ENCODE measurements around the gene NDUFB1.

The NDUFB1 gene

DNA sequence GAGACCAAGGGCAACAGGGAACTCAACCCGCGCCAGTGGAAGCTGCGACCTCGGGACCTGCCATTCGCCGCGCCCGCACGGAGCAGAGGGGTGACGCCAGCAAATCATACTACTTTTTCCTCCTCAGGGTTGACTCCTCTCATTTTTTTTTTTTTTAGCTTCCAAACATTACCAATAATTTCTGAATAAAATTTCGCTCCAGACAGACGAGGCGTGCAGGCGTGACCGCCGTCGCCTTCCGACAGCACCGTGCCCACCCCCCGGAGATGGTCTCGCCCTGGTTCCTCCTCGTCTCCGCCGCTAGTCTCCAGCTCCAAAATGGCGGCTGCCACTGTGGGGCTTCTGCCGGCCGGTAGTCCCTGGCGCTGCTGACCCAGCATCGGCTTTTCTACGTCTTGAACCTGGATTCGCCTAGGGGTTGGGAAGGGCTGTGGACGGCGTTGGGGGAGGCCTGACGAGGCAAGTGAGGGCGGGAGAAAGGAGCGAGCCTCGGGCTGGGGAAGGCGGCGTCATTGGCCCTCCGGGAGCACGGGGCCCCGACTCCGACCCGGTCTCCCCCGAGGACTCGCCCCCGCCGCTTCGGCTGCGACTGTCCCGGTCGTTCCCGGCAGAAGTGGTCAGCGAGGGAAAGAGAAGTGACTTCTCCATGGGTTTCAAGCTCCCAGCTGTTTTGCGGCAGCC, at the start of gene NDUFB1, which contains the start of gene CPSF2:
NDUFB1 (minus strand) TSS at position 37 of the 681 bp plus-strand sequence. CDS start 4,069 bp downstream, outside the sequence.
CPSF2 (plus strand) TSS at position 300 of the 681 bp plus-strand sequence. CDS start 9,016 bp downstream, outside the sequence.
- DNase-seq (ENCODE audit: low read depth, low spot score) = no peak
- peak within 1 kb of the TSS; percentile 73 for H3K27ac ChIP-seq

DNA sequence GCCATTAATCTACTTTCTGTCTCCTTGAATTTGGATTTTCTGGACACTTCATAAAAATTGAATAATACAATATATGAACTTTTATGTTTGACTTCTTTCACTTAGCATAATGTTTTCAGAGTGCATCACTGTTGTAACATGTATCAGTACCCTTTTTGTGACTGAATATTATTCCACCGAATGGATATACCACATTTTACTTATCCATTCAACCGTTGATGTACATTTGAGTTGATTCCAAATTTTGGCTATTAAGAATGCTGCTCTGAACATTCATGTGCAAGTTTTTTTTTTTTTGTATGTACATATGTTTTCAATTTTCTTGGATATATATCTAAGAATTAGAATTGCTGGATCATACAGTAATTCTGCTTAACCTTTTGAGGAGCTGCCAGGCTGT, 43.5 kb upstream of the NDUFB1 start:
- no peak for DNase-seq (ENCODE audit: low read depth, low spot score)
- no peak overlapping the region for H3K27ac ChIP-seq

DNA sequence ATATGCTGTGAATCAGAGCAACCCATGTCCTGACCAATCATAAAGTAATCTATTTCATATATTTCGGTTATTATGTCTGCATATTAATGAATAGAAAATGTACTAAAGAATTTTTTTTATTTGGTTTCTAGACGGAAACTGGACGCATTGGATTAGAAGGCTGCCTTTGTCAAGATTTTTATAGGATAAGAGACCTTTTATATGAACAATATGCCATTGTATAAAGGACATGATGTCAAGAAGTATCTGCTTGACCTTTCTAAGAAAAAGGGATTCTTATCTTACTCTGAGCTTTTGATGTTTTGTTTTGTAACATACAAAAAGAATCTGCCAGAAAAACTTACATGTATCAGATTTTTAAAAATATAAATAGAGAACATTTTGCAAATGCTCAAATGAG, 40.0 kb upstream of the NDUFB1 start:
- H3K27ac ChIP-seq = no peak overlapping the region
- no peak for DNase-seq (ENCODE audit: low read depth, low spot score)

DNA sequence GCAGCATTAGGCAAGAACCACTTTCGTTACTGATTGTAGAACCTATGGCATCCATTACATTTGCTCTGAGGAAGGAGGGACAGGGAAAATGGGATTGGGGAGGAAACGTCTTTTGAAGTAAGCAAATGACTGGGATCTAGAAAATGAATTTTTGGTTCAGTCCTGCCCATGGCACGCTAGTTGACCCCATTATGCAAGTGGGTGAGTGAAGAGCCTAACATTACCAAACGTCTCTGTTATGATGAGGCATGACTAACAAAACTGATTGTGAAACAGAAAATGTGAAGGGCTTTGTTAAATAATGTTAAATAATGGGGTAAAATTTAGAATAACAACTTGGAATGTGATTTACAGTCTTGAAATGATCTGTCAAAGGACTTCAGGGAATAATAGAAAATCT, 39.1 kb upstream of the NDUFB1 start:
- no peak overlapping the region for H3K27ac ChIP-seq
- DNase-seq (ENCODE audit: low read depth, low spot score) = no peak

DNA sequence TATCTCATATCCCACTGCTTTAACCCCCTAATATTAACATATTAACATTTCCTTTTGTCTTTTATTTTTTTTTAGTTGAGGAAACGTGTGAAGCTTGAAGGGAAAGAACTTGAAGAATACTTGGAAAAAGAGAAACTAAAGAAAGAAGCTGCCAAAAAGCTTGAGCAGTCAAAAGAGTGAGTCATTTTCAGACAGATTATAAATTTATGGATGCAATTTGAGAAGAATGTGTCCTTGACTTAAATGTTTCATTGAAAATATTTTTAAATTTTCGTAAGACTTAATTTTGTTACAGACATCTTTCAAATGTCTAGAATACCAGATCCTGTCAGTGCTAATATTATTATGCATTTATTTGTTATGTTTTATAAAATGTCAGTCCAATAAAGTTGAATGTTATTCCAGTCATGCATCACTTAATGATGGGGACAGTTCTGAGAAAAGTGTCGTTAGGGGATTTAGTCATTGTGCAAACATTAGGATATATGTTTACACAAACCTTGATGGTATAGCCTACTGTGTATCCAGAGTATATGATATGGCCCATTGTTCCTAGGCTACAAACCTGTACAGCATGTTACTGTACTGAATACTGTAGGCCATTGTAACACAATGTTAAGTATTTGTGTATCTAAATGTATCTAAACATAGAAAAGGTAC, 32.9 kb upstream of the NDUFB1 start:
- no peak overlapping the region for H3K27ac ChIP-seq
- DNase-seq (ENCODE audit: low read depth, low spot score) = no peak

DNA sequence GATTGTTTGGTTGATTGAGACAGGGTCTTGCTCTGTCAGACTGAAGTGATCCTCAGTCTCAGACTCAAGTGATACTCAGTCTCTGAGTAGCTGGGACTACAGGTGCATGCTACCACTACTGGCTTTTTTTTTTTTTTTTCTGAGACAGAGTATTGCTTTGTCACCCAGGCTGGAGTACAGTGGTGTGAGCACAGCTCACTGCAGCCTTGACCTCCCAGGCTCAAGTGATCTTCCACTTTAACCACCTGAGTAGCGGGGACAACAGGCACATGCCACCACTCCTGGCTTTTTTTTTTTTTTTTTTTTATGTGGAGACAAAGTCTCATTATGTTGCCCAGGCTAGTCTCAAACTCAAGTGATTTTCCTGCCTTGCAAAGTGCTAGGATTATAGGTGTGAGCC, 32.1 kb upstream of the NDUFB1 start:
- no peak for DNase-seq (ENCODE audit: low read depth, low spot score)
- H3K27ac ChIP-seq = no peak overlapping the region

DNA sequence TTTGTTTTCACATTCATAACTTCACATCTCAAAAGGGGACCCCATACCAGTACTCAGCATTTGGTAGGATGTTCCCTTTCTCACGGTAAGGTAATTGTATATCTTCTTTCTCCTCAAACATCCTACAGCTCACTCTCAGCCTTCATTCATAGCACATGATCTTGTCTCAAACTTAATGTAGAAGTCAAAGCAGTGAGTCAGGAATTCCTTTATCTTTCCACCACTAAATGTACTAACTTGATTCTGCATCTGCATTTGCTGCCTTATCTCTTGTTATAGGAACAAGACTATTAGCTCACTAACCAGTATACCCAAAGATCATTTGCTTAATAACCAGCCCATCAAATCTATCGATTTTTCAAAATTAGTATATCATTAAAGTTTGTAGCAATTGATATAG, 23.2 kb upstream of the NDUFB1 start:
- no peak overlapping the region for H3K27ac ChIP-seq
- no peak for DNase-seq (ENCODE audit: low read depth, low spot score)

DNA sequence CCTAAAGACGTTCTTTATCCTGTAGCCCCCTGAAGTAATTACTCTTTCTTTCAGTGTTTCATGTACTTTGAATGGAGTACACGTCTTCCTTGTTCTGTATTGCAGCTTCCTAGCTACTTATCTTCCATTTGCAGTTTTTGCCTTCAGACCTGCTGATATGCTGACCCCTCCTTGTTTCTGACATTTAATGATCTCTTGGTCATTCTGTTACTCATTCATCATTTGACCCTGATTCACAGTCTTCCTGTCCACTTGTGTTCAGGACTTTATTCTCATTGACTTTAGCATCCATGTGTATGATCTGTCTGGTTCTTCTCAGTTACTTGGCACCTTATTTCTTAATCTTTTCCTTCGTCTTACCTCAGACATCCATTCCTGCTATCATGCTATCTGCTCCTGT, 22.5 kb upstream of the NDUFB1 start:
- no peak for DNase-seq (ENCODE audit: low read depth, low spot score)
- H3K27ac ChIP-seq = no peak overlapping the region

DNA sequence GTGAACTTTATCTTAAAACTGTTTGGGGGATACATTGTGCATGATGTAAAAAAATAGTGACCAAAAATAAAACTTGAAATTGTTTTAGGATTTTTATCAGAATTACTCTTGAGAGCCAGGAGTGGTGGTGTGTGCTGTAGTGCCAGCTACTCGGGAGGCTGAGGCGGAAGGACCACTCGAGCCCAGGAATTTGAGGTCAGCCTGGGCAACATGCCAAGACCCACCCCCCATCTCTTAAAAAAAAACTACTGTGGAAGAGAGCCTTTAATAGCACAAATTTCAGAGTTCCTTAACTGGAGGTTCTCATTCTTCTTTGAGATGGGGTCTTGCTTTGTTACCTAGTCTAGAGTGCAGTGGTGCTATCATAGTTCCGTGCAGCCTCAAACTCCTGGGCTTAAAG, 21.8 kb upstream of the NDUFB1 start:
- DNase-seq (ENCODE audit: low read depth, low spot score) = no peak
- H3K27ac ChIP-seq = no peak overlapping the region

DNA sequence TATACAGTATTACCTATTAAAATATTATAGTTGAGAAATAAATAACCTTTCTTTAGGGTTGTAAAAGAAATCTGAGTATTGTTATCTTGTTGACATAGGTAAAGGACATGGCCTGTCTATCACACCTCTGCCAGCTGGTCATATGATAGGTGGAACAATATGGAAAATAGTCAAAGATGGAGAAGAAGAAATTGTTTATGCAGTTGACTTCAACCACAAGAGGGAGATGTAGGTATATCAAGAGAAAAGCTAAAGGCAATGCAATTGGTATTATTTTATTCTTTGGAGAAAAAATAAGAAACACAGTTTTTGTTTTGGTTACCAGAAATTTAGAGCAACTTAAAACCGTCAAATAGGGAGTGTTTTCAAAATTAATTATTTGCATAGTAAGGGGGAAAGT, 13.8 kb upstream of the NDUFB1 start:
- no peak overlapping the region for H3K27ac ChIP-seq
- DNase-seq (ENCODE audit: low read depth, low spot score) = no peak

DNA sequence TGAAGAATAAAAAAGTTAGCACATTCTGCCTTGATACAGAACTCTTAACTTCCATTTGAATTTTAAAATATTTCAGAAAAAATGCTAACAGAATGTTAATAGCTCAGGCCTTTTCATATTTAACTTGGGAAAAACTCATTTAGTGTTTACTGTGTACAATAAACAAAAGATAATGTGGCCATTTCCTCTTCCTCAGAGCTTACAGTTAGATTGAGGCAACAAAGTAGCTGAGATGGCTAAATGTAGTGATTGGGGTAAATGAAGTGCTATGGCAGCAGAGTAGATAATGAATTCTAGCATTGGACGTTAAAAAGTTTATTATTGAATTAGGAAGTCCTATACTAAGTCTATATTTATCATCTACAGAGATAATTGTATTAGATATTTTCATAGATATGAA, 12.9 kb upstream of the NDUFB1 start:
- no peak for DNase-seq (ENCODE audit: low read depth, low spot score)
- H3K27ac ChIP-seq = no peak overlapping the region

DNA sequence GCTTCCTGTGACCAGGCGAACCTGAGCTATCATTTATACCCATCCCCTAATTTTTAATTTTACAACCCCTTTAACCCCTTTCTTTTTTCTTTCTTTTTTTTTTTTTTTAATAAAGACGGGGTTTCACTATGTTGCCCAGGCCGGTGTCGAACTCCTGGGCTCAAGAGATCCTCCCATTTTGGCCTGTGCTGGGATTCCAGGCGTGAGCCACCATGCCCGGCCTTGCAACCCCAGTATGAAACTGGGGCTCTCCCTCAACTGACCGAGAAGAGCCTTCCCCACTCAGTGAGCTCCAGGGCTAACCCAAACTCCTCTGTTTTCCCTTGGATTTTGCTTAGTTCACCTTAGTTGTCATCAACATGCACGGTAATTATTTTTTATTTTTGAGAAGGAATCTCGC, 1.3 kb upstream of the NDUFB1 start:
- H3K27ac ChIP-seq = peak overlapping the region; percentile 73
- DNase-seq (ENCODE audit: low read depth, low spot score) = no peak

DNA sequence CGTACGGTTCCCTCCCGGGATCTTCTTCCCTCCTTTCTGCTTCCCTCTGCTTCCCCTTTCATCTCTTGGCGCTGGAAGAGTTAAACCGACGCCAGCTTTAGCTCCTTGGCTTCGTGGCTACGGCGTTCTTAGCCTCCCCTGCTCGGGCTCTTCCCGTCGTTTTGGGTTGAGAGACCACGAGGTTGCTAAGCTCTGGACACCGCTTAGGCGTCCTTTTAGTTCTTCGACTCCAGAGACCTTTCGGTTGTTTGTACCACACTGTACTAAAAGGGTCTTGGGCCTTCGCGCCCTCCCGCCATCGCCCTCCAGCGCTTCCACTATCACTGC, 808 bp upstream of the NDUFB1 start:
- no peak for DNase-seq (ENCODE audit: low read depth, low spot score)
- peak overlapping the region; percentile 73 for H3K27ac ChIP-seq

DNA sequence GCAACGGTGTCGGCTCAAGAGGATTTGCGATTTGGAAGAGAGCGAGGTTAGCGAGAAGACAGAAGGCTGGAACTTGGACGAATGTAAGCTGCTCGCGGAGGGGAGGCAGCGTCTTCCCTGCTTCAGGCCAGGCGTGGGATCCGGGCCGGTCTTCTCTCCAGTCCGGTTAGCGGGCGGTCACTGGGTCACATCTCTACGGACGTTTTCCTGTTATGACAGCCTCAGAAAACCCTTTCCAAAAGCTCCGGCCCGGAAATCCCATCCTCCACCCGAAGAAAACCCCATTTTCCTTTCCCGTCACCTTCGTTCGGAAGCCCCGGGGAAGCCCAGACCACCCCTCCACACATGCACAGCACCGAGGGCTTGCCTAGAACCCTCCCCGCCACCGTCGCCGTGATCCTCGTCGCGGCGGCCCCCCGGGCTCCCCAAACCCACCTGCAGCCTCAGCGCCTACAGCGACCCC, 268 bp downstream of the NDUFB1 start:
- DNase-seq (ENCODE audit: low read depth, low spot score) = no peak
- peak overlapping the region; percentile 73 for H3K27ac ChIP-seq

DNA sequence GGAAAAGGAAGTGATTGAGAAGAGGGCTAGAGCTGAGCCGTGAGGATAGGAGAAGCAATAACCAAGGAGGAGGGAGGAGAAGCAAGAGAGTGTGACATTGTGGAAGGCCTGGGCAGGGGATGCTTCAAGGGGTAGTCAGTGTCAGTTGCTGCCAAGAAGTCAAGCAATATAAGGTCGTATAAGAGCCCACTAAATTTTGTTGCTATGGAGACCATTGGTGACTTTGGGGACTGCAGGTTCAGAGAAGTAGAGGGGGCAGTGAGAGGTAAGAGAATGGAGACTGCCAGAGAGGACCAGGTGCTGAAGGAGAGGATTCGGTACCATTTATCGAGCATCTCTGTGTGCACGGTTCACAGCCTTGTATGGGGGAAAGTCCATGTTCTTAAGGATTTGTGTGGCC, 12.0 kb downstream of the NDUFB1 start:
- no peak for DNase-seq (ENCODE audit: low read depth, low spot score)
- no peak overlapping the region for H3K27ac ChIP-seq

DNA sequence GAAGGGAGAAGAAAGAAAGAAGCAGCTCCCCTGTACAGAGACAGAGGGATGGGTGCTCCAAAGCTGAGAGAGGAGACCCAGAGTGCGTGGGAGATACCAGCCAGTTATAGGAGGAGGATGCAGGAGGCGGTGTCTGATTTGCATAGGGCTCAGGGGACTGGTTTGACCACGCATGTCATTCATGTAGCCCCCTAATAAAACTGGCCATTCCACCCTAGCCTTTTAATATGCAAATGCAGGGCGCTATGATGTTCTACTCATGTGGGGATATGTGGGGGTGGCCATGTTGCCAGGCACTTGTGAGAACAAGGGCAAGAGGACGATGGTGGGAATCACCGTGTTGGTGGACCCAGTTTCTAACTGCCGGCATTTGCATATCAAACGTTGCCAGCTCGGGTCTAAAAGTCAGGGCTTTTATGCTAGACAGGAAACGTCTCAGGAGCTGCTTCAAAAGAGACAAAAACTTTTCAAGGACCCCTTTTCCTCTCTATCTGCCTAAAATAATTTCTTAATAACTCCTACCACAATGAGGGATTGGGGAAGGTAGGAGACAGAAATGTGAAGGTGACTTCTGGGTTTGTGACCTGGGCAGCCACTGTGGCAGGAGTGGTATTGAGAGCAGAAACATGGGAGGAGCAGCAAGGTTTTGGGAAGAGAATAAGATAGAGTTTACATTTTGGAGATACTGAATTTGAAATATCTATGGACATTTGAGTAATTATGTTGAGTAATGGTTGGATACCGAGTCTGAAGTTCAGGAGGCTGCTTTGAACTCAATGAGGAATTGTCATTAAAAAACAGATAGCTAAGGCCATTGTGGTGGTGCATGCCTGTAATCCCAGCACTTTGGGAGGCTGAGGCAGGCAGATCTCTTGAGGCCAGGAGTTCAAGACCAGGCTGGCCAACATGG, 12.9 kb downstream of the NDUFB1 start:
- H3K27ac ChIP-seq = no peak overlapping the region
- no peak for DNase-seq (ENCODE audit: low read depth, low spot score)

DNA sequence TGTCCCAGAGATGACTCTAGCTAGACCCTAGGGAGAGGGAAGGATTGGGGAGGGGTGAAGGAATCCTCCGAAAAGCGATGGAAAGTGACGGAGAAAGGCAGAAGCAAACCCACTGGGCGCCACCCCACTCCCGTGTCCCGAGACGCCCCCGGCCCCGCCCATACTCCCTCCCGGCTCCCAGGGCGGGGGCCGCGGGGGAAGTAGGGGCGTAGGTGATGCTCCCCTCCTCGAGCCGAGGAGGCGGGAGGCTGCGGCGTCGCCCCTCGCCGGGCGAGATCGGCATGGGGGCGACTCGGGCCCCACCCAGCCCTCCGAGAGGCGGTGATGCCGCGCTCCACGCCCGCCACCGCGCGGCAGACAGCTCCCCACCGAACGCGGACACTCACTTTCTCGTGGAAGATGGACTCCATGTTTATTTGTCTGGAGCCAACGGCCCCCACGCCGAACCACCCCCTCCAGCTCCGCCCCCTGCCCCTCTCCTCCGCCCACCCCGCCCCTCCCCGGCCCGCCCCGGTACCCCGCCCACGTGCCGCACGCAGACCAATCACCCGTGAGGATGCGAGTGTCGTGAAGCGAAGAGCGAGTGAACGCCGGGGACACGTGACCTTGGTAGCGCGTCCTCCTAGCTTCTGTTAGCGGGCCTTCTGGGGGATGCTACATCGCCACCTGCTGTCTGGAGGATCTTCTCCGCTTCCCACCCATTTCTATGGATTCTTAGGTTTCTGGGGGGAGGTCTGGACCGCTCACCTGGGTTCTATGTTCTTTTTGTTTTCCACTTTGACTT, 15.2 kb downstream of the NDUFB1 start, which contains the start of gene ATXN3:
ATXN3 (minus strand) TSS at position 440 of the 784 bp plus-strand sequence; CDS start at position 410, 30 bp downstream.
- DNase-seq (ENCODE audit: low read depth, low spot score) = peak; percentile 92
- peak within 1 kb of the TSS; percentile 82 for H3K27ac ChIP-seq

DNA sequence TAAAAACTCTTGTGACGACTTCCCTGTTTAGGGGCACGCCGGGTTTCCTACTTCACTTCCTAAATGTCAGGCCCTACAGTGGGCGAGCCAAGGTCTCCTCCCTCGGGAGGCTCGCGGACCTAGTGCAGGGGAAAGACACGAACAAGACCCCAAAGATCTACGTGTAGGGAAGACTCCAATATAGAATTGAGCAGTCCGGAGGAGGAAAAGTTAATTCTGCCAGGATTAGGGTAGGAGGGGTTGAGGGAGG, 15.7 kb downstream of the NDUFB1 start:
- peak overlapping the region; percentile 82 for H3K27ac ChIP-seq
- no peak for DNase-seq (ENCODE audit: low read depth, low spot score)

DNA sequence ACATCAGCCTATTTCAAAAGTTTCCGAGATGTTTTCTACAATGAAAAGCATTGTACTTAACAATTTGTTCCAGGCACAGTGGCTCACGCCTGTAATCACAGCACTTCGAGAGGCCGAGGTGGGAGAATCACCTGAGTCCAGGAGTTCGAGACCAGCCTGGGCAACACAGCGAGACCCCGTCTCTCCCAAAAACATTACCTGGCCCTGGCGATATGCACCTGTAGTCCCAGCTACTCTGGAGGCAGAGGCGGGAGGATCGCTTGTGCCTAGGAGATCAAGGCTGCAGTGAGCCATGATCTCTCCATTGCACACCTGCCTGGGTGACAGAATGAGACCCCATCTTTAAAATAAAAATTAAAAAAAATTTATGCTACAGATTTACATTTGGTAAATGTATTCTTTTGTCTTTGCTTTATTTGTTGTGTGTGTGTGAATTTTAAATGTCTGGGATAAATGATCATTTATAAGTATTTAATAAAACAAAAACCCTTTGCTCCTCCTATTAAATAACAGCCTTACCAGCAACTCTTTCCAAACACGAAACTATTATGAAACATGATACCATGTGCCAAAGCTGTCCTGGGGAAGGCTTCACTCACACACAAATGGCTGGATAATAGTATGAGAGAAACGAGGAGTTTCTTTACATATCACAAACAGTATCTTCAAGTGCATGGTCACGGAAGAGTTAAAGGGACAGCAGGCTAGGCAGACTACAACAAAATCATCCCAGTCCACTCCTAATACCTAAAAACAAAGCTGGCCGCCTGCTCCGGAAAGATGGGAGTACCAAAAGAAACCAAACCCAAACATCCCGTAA, 16.2 kb downstream of the NDUFB1 start:
- peak overlapping the region; percentile 82 for H3K27ac ChIP-seq
- no peak for DNase-seq (ENCODE audit: low read depth, low spot score)

Data from epithelial cell of prostate (primary cell).